Endodermal cell (in vitro differentiated cells): ENCODE results near the gene HPN. TPM values are rescaled to one million over a fixed set of nuclear protein-coding genes. Genes with fewer than 3 reads are reported as not detected.

ENCODE experiments used
- DNase-seq: peaks from one replicate; pipeline ENCODE4 v3.0.0-alpha.2; 2017
- H3K27ac ChIP-seq: 2 replicates; pipeline ENCODE4 v1.5.1; 2013; ENCODE audit warnings: mild to moderate bottlenecking, low read depth, low read length, moderate library complexity
- H3K27me3 ChIP-seq: 2 replicates; pipeline ENCODE4 v1.6.1; 2013; ENCODE audit warnings: mild to moderate bottlenecking, low read length, moderate library complexity; ENCODE audit not compliant: insufficient read depth, control insufficient read depth, poor library complexity, severe bottlenecking
- H3K36me3 ChIP-seq: 2 replicates; pipeline ENCODE4 v1.7.0; 2013; ENCODE audit warnings: mild to moderate bottlenecking, low read length, moderate library complexity; ENCODE audit not compliant: control insufficient read depth, insufficient read depth
- H3K4me1 ChIP-seq: one replicate; pipeline ENCODE4 v1.7.0; 2013; ENCODE audit warnings: low read length; ENCODE audit not compliant: control insufficient read depth, insufficient read depth
- H3K4me3 ChIP-seq: 2 replicates; pipeline ENCODE4 v1.5.1; 2013; ENCODE audit warnings: mild to moderate bottlenecking, low read length, moderate library complexity
- H3K9ac ChIP-seq: 2 replicates; pipeline ENCODE4 v1.6.1; 2013; ENCODE audit warnings: mild to moderate bottlenecking, low read length, moderate library complexity; ENCODE audit not compliant: poor library complexity, severe bottlenecking; ENCODE audit errors: extremely low read depth
- H3K9me3 ChIP-seq: 2 replicates; pipeline ENCODE4 v1.6.1; 2013; ENCODE audit warnings: mild to moderate bottlenecking, low read length, moderate library complexity; ENCODE audit not compliant: control insufficient read depth
- H3K27ac Mint-ChIP-seq: 2 replicates; pipeline ENCODE4 v1.8.0; 2020; ENCODE audit warnings: mixed read lengths
- H3K27me3 Mint-ChIP-seq: 2 replicates; pipeline ENCODE4 v1.8.0; 2021; ENCODE audit warnings: mild to moderate bottlenecking, mixed read lengths; ENCODE audit not compliant: insufficient read depth
- H3K36me3 Mint-ChIP-seq: 2 replicates; pipeline ENCODE4 v1.8.0; 2020; ENCODE audit warnings: low read depth, mixed read lengths
- H3K4me1 Mint-ChIP-seq: 2 replicates; pipeline ENCODE4 v1.8.0; 2020; ENCODE audit warnings: mixed read lengths
- H3K4me3 Mint-ChIP-seq: 2 replicates; pipeline ENCODE4 v1.8.0; 2020; ENCODE audit warnings: mild to moderate bottlenecking, moderate library complexity, mixed read lengths
- H3K9me3 Mint-ChIP-seq: 2 replicates; pipeline ENCODE4 v1.8.0; 2020; ENCODE audit warnings: mild to moderate bottlenecking, mixed read lengths
- WGBS, 2 experiments: methylation state at CpG; one replicate each; pipeline versions ENCODE4 v1.1.5 to v1.1.7; 2013; ENCODE audit warnings: missing lambda C conversion rate in 2 of 2, mixed read lengths in 1 of 2; ENCODE audit not compliant: insufficient coverage in 1 of 2, insufficient read length in 1 of 2; 5-methylcytosine and 5-hydroxymethylcytosine counted together
- total RNA-seq, 2 donors: library from RNA; stranded (reverse); fragmentation: NEBNext Ultra II Directional in 1 of 2; extraction: Animal tissue kit (Norgen Biotek cat#: 25700) in 1 of 2; gene quantifications; 2 replicates in 1 of 2; 3 replicates in 1 of 2; pipeline ENCODE4 v1.2.1, GENCODE V29; 2021
- TF ChIP-seq, protein P1 (sequence below): fragments of 200-600 bp; sonication (generic); conservative IDR thresholded peaks from 2 replicates; pipeline ENCODE4 v1.5.0; 2021; ENCODE audit warnings: antibody characterized with exemption, mild to moderate bottlenecking

HPN gene
- total RNA-seq, 2 donors from 2014 or later = 29.0 to 49.6 TPM

DNA sequence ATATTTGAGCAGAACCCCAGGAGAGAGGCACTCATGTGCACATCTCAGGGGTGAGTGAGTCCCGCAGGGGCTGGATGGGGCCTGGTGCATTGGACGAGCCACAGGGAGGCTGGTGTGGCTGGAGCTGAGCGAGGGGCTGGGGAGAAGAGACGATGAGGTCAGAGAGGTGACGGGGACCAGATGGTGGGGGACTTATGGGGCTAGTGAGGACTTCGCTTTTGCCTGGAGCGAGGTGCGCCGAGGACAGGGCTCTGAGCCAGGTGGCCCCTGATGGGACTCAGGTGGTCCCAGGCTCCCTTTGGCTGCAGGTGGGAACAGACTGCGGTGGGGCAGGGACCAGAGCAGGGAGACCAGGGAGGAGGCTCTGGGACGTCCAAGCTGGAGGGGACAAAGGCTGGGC lies 67.2 kb downstream of the HPN start:
- H3K9me3 ChIP-seq = no peaks in the 10 kb centered on the region
- Mint-ChIP-seq H3K36me3 (no peaks in the 10 kb centered on the region), H3K27me3 (no peaks in the 10 kb centered on the region), H3K4me3 (no peak overlapping the region), H3K27ac (no peak overlapping the region), H3K9me3 (peaks cover 3% of the 10 kb centered on the region), H3K4me1 (no peaks in the 10 kb centered on the region)
- TF ChIP-seq, protein P1, sequence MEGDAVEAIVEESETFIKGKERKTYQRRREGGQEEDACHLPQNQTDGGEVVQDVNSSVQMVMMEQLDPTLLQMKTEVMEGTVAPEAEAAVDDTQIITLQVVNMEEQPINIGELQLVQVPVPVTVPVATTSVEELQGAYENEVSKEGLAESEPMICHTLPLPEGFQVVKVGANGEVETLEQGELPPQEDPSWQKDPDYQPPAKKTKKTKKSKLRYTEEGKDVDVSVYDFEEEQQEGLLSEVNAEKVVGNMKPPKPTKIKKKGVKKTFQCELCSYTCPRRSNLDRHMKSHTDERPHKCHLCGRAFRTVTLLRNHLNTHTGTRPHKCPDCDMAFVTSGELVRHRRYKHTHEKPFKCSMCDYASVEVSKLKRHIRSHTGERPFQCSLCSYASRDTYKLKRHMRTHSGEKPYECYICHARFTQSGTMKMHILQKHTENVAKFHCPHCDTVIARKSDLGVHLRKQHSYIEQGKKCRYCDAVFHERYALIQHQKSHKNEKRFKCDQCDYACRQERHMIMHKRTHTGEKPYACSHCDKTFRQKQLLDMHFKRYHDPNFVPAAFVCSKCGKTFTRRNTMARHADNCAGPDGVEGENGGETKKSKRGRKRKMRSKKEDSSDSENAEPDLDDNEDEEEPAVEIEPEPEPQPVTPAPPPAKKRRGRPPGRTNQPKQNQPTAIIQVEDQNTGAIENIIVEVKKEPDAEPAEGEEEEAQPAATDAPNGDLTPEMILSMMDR = no peak
- no peak overlapping the region for H3K9ac ChIP-seq
- no peaks in the 10 kb centered on the region for H3K27me3 ChIP-seq
- DNase-seq = no peak
- WGBS, 2 experiments = 68 to 88% methylated on average over 5 to 11 of the region's 11 CpGs
- H3K27ac ChIP-seq = no peak overlapping the region
- no peaks in the 10 kb centered on the region for H3K4me1 ChIP-seq
- H3K36me3 ChIP-seq = no peaks in the 10 kb centered on the region
- H3K4me3 ChIP-seq = no peak overlapping the region

DNA sequence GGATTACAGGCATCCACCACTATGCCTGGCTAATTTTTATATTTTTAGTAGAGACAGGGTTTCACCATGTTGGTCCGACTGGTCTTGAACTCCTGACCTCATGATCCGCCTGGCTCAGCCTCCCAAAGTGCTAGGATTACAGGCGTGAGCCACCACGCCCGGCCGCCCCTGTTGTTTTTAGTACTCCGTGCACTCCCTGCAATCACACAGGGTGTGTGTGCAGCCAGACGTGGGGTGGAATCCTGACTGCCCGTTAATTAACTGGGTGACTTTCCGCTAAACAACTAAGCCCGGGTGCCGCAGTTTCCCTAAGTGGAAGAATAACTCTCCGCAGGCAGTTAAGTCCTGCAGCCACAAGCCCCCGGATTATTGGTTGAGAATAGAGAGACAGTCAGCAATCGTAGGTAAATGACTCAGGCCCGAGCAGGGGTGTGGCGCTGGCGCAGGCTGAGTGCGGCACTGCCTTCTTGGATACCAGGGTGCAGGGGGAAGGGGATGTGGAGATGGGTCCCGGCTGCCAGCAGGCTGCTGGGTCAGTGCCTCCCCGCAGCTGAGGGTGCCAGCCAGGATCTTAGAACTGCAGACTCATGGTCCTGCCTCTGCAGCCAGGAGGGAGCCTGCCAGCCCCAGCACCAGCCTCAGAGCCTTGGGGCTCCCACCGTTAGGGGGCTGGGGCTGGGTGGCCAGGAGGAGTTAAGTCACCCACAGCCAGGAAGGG lies 68.0 kb downstream of the HPN start:
- no peaks in the 10 kb centered on the region for H3K36me3 Mint-ChIP-seq
- no peak for DNase-seq
- no peaks in the 10 kb centered on the region for H3K4me1 ChIP-seq
- H3K27ac Mint-ChIP-seq = no peak overlapping the region
- no peaks in the 10 kb centered on the region for H3K36me3 ChIP-seq
- H3K4me3 Mint-ChIP-seq = no peak overlapping the region
- H3K9me3 ChIP-seq = no peaks in the 10 kb centered on the region
- peaks cover 2% of the 10 kb centered on the region for H3K4me1 Mint-ChIP-seq
- peaks cover 3% of the 10 kb centered on the region for H3K9me3 Mint-ChIP-seq
- H3K27me3 Mint-ChIP-seq = peaks cover under 1% of the 10 kb centered on the region
- WGBS, 2 experiments = 89 to 91% methylated on average over 20 to 22 of the region's 22 CpGs
- no peaks in the 10 kb centered on the region for H3K27me3 ChIP-seq
- TF ChIP-seq, protein P1 = no peak
- no peak overlapping the region for H3K9ac ChIP-seq
- no peak overlapping the region for H3K27ac ChIP-seq
- H3K4me3 ChIP-seq = no peak overlapping the region

DNA sequence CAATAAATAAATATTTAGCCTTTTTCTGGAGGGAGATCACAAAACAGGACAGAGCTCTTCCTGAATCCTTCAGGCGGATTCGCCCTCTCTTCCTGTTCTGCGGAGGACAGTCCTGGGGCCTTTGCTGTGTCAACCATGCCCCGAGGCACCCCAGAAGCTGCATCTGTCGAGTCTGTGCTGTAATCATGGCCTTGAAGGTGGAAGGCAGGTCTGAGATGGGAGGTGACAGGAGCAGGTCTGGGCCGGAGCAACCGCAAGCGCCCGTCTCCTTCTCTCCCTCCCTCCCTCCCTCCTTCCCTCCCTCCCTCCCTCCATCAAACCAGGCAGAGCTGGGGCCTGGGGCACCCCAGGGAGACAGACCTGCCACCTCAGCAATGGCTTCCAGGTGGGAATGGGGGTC lies 69.5 kb downstream of the HPN start:
- H3K4me3 ChIP-seq = no peak overlapping the region
- H3K4me1 ChIP-seq = no peaks in the 10 kb centered on the region
- H3K36me3 ChIP-seq = no peaks in the 10 kb centered on the region
- no peak overlapping the region for H3K27ac Mint-ChIP-seq
- no peak overlapping the region for H3K4me3 Mint-ChIP-seq
- H3K27me3 ChIP-seq = no peaks in the 10 kb centered on the region
- no peak overlapping the region for H3K27ac ChIP-seq
- TF ChIP-seq, protein P1 = no peak
- no peak for DNase-seq
- H3K4me1 Mint-ChIP-seq = peaks cover 5% of the 10 kb centered on the region
- peaks cover 3% of the 10 kb centered on the region for H3K9me3 Mint-ChIP-seq
- H3K27me3 Mint-ChIP-seq = peaks cover 6% of the 10 kb centered on the region
- H3K36me3 Mint-ChIP-seq = no peaks in the 10 kb centered on the region
- H3K9ac ChIP-seq = no peak overlapping the region
- WGBS, 2 experiments = 90 to 93% methylated on average over 3 to 4 of the region's 9 CpGs
- H3K9me3 ChIP-seq = no peaks in the 10 kb centered on the region
